ENCODE data around the gene TRERF1. TPM values are rescaled to one million over a fixed set of nuclear protein-coding genes. Genes with fewer than 3 reads are reported as not detected.

Gene TRERF1
- total and polyA plus RNA-seq, 2 experiments from 2014 or later: 11.2 to 20.6 TPM

GRCh38 chr6:42462474-42462972 lies 10.8 kb upstream of the TRERF1 start:
- Histone ChIP-seq H3K27me3 (ENCODE audit: insufficient read depth) (no peaks in the 10 kb centered on the region), H4K20me1 (replicated peaks; ENCODE audit: insufficient read depth) (no peaks in the 10 kb centered on the region), H3K4me3 (no peak overlapping the region), H3K79me2 (replicated peaks; ENCODE audit: insufficient read depth) (no peaks in the 10 kb centered on the region), H3K36me3 (ENCODE audit: insufficient read depth) (peaks cover 5% of the 10 kb centered on the region; the same call in 1 of the 2 replicates), H3K27ac (ENCODE audit: low read depth) (no peak overlapping the region), H3K4me2 (no peak overlapping the region), H3K9me2 (ENCODE audit: insufficient read depth) (no peaks in the 10 kb centered on the region), H3F3A (replicated peaks; ENCODE audit: low read depth) (no peaks in the 10 kb centered on the region), H2AFZ (no peak overlapping the region), H3K4me1 (ENCODE audit: insufficient read depth) (peaks cover 4% of the 10 kb centered on the region; the same call in 1 of the 2 replicates)
- no peak overlapping the region for H3K4me3 Mint-ChIP-seq
- H3K9me3 Mint-ChIP-seq: peaks cover 20% of the 10 kb centered on the region
- peaks cover 5% of the 10 kb centered on the region for H3K36me3 Mint-ChIP-seq (ENCODE audit: low read depth)
- no peak for TF ChIP-seq NANOG (IDR thresholded peaks at IDR 0.05; ENCODE audit: borderline replicate concordance)
- no peak overlapping the region for H3K27ac Mint-ChIP-seq
- DNase-seq (ENCODE audit: low spot score): no peak
- no peak for ATAC-seq
- H3K4me1 Mint-ChIP-seq: peaks cover 14% of the 10 kb centered on the region; the same call in 2 of the 3 replicates
- peaks cover 6% of the 10 kb centered on the region for H3K27me3 Mint-ChIP-seq (ENCODE audit: insufficient read depth, low read depth, poor library complexity)

DNA sequence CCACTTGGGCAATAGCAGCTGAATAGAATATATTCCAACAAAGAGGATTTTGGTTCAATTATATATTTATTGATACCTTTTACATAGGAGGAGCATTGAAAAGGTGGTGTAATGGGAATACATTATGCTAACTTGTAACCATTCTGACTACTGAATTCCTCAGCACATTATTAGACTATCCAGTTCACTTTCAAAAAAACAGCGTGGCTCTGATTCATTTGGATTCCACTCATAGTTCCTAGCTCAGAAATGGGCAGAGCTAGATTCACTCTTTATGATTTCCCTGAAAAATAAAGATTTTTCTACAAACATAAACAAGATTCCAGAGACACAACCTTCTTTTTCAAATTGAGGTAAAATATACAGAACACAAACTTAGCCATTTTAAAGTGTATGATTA lies 9.2 kb upstream of the TRERF1 start:
- no peaks in the 10 kb centered on the region; the same call in 1 of the 3 replicates for H3K36me3 Mint-ChIP-seq (ENCODE audit: low read depth)
- no peaks in the 10 kb centered on the region for H3F3A ChIP-seq (replicated peaks; ENCODE audit: low read depth)
- TF ChIP-seq ZNF114 (CRISPR knock-in tag; IDR thresholded peaks at IDR 0.05): no peak
- no peak for TF ChIP-seq JUNB (IDR thresholded peaks at IDR 0.05; ENCODE audit: unreplicated experiment)
- TF ChIP-seq REST (IDR thresholded peaks at IDR 0.05; ENCODE audit: unreplicated experiment): no peak
- no peak for TF ChIP-seq STAT1 (IDR thresholded peaks at IDR 0.05; ENCODE audit: unreplicated experiment)
- no peak for TF ChIP-seq EZH2phosphoT487 (IDR thresholded peaks at IDR 0.05; ENCODE audit: unreplicated experiment)
- TF ChIP-seq CREB1 (CRISPR knock-in tag; IDR thresholded peaks at IDR 0.05; ENCODE audit: low read depth): no peak
- no peak for TF ChIP-seq EZH2 (IDR thresholded peaks at IDR 0.05; ENCODE audit: low read depth, unreplicated experiment)
- TF ChIP-seq POLR2AphosphoS5 (IDR thresholded peaks at IDR 0.05; ENCODE audit: low read depth): no peak
- no peak for TF ChIP-seq NANOG (IDR thresholded peaks at IDR 0.05; ENCODE audit: borderline replicate concordance)
- TF ChIP-seq ETS1 (IDR thresholded peaks at IDR 0.05): no peak
- H2AFZ ChIP-seq: no peak overlapping the region
- no peaks in the 10 kb centered on the region for H3K27me3 ChIP-seq (ENCODE audit: insufficient read depth)
- ATAC-seq (no peak), DNase-seq (ENCODE audit: low spot score) (no peak)
- peaks cover 22% of the 10 kb centered on the region; the same call in 2 of the 3 replicates for H3K4me1 Mint-ChIP-seq
- H3K4me3 Mint-ChIP-seq: no peak overlapping the region
- H3K4me2 ChIP-seq: no peak overlapping the region
- no peak overlapping the region for H3K4me3 ChIP-seq
- H4K20me1 ChIP-seq (replicated peaks; ENCODE audit: insufficient read depth): no peaks in the 10 kb centered on the region
- H3K79me2 ChIP-seq (replicated peaks; ENCODE audit: insufficient read depth): no peaks in the 10 kb centered on the region
- H3K27ac ChIP-seq (ENCODE audit: low read depth): no peak overlapping the region
- peaks cover 10% of the 10 kb centered on the region; the same call in 2 of the 3 replicates for H3K9me3 Mint-ChIP-seq
- H3K4me1 ChIP-seq (ENCODE audit: insufficient read depth): peaks cover 15% of the 10 kb centered on the region
- H3K27ac Mint-ChIP-seq: no peak overlapping the region; the same call in 1 of the 2 replicates
- peaks cover 5% of the 10 kb centered on the region; the same call in 1 of the 2 replicates for H3K36me3 ChIP-seq (ENCODE audit: insufficient read depth)
- peaks cover 6% of the 10 kb centered on the region for H3K27me3 Mint-ChIP-seq (ENCODE audit: insufficient read depth, low read depth, poor library complexity)
- no peaks in the 10 kb centered on the region for H3K9me2 ChIP-seq (ENCODE audit: insufficient read depth)

All from GM23338 (cell line).